H1 (cell line): ENCODE measurements around the gene COL2A1.

Experiments
- CTCF ChIP-seq, 3 experiments: IDR thresholded peaks; 1 replicate in 2 of 3; 2 replicates in 1 of 3; pipeline versions ENCODE4 v1.5.1 to v1.6.1; 2011; ENCODE audit warnings: low read length in 3 of 3, mild to moderate bottlenecking in 3 of 3, inconsistent platforms in 2 of 3, low read depth in 1 of 3, moderate library complexity in 1 of 3; ENCODE audit not compliant: insufficient read depth in 1 of 3; ENCODE audit errors: control extremely low read depth in 1 of 3
- E2F6 ChIP-seq: IDR thresholded peaks from 2 replicates; pipeline ENCODE4 v1.6.1; 2012; ENCODE audit warnings: inconsistent platforms
- EZH2 ChIP-seq: fragments of 200-600 bp; sonication (generic); IDR thresholded peaks from 2 replicates; pipeline ENCODE4 v1.7.1; 2012; ENCODE audit warnings: low read depth, mild to moderate bottlenecking, moderate library complexity, low read length, inconsistent platforms; ENCODE audit not compliant: severe bottlenecking
- JUN ChIP-seq: IDR thresholded peaks from 2 replicates; pipeline ENCODE4 v1.6.1; 2011; ENCODE audit warnings: low read depth, mild to moderate bottlenecking, improper control_type of control experiment, low read length
- KDM5A ChIP-seq: fragments of 200-600 bp; IDR thresholded peaks from 2 replicates; pipeline ENCODE4 v1.7.1; 2012; ENCODE audit warnings: mild to moderate bottlenecking, low read length, inconsistent platforms, mixed read lengths
- MAX ChIP-seq: IDR thresholded peaks from 2 replicates; pipeline ENCODE4 v1.6.1; 2012; ENCODE audit warnings: inconsistent platforms
- RFX5 ChIP-seq: IDR thresholded peaks from 2 replicates; pipeline ENCODE4 v1.6.1; 2011; ENCODE audit warnings: low read depth, low read length, improper control_type of control experiment, borderline replicate concordance
- SIRT6 ChIP-seq: IDR thresholded peaks from one replicate; pipeline ENCODE4 v1.7.1; 2012; ENCODE audit warnings: low read length, inconsistent platforms
- SP4 ChIP-seq: IDR thresholded peaks from 2 replicates; pipeline ENCODE4 v1.6.1; 2012; ENCODE audit warnings: low read length, inconsistent platforms

GRCh38 chr12:48027183-48028002, 23.1 kb upstream of the COL2A1 start:
- TF ChIP-seq SIRT6 (no peak), CTCF (IDR thresholded peaks at IDR 0.05; ENCODE audit: control extremely low read depth in 1 of 3, insufficient read depth in 1 of 3, low read depth in 1 of 3, low read length in 3 of 3) (no peak), RFX5 (no peak), KDM5A (no peak), EZH2 (peak; percentile 38), MAX (no peak), E2F6 (no peak), JUN (no peak), SP4 (no peak)
